ENCODE results near the gene CNTN5.

DNA sequence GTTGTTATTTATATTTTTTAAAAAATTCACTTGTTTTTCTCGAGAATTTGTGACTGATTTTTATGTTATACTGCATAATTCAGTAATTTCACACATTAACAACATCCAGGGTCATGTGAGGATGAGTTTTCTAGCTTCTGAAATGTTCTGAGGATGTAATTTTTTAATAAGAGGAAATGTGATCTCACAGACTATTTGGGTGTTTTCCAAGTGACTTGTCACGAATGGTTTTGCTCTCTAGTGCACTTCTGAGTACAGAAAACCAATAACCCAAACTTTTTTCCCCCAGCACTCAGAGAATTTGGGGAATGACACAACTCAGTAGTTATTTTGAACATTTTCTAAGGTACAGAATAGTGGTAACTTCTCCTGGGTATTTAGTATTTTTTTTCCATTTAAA lies 845.2 kb downstream of the CNTN5 start:
- TF ChIP-seq, protein P1, sequence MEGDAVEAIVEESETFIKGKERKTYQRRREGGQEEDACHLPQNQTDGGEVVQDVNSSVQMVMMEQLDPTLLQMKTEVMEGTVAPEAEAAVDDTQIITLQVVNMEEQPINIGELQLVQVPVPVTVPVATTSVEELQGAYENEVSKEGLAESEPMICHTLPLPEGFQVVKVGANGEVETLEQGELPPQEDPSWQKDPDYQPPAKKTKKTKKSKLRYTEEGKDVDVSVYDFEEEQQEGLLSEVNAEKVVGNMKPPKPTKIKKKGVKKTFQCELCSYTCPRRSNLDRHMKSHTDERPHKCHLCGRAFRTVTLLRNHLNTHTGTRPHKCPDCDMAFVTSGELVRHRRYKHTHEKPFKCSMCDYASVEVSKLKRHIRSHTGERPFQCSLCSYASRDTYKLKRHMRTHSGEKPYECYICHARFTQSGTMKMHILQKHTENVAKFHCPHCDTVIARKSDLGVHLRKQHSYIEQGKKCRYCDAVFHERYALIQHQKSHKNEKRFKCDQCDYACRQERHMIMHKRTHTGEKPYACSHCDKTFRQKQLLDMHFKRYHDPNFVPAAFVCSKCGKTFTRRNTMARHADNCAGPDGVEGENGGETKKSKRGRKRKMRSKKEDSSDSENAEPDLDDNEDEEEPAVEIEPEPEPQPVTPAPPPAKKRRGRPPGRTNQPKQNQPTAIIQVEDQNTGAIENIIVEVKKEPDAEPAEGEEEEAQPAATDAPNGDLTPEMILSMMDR (conservative IDR thresholded peaks at IDR 0.05 in 1 of 2, IDR thresholded peaks at IDR 0.05 in 1 of 2; ENCODE audit: low read depth in 1 of 2, low read length in 2 of 2), result no peak
- TF ChIP-seq EZH2 (IDR thresholded peaks at IDR 0.05; ENCODE audit: low read length, missing control alignments), result no peak
